Urinary bladder (tissue), 4 donors: ENCODE measurements around the gene TATDN2. TPM values are rescaled to one million over a fixed set of nuclear protein-coding genes. Genes with fewer than 3 reads are reported as not detected.
"Not testable (repeated sequence)": the region's sequence is repeated elsewhere in the genome, so short reads cannot be mapped to it uniquely, and the experiment has no call there.

Experiments
- DNase-seq: peaks from one replicate; pipeline ENCODE4 v3.0.0-alpha.2; 2015; ENCODE audit errors: extremely low spot score
- H3K27ac ChIP-seq: one replicate; pipeline ENCODE4 v1.5.1; 2013; ENCODE audit warnings: low read depth, mild to moderate bottlenecking, moderate library complexity
- H3K36me3 ChIP-seq: one replicate; pipeline ENCODE4 v1.6.1; 2013; ENCODE audit warnings: mild to moderate bottlenecking, moderate library complexity; ENCODE audit not compliant: insufficient read depth
- H3K4me1 ChIP-seq: one replicate; pipeline ENCODE4 v1.6.1; 2013; ENCODE audit warnings: mild to moderate bottlenecking, moderate library complexity; ENCODE audit not compliant: insufficient read depth
- H3K4me3 ChIP-seq: one replicate; pipeline ENCODE4 v1.5.1; 2013; ENCODE audit warnings: low read depth, low read length
- WGBS: extraction: QIAGEN DNeasy Blood & Tissue Kit; methylation state at CpG from one replicate; pipeline ENCODE4 v1.1.7; 2013; 5-methylcytosine and 5-hydroxymethylcytosine counted together
- polyA plus RNA-seq: library from polyadenylated mRNA; stranded (reverse); fragments of 200-250 nt; gene quantifications from one replicate; pipeline ENCODE4 v1.2.3, GENCODE V29; 2013
- total RNA-seq: library from RNA; depleted of rRNA; stranded (reverse); fragments of >200 nt; gene quantifications from one replicate; pipeline ENCODE4 v1.2.3, GENCODE V29; 2014
- donor health status: healthy with polysubstance abuse.
- donor health status: healthy.

The TATDN2 gene
- total and polyA plus RNA-seq, 2 donors, result 11.3 to 21.7 TPM

GRCh38 chr3:10285272-10286132 is 37.2 kb downstream of the TATDN2 start:
- H3K27ac ChIP-seq, result no peak overlapping the region
- no peak for DNase-seq
- H3K4me1 ChIP-seq, result no peaks in the 10 kb centered on the region
- H3K36me3 ChIP-seq, result no peaks in the 10 kb centered on the region
- 82% methylated on average over 12 of the region's 12 CpGs for WGBS
- H3K4me3 ChIP-seq, result no peak overlapping the region

- Histone ChIP-seq H3K4me1 (no peaks in the 10 kb centered on the region), H3K27ac (no peak overlapping the region), H3K36me3 (no peaks in the 10 kb centered on the region), H3K4me3 (no peak overlapping the region)
- WGBS, result 89% methylated on average over 5 of the region's 5 CpGs
- no peak for DNase-seq
Measured at GRCh38 chr3:10286133-10286524, 37.9 kb downstream of the TATDN2 start.

GRCh38 chr3:10286596-10287295 is 38.5 kb downstream of the TATDN2 start:
- H3K4me3 ChIP-seq, result no peak overlapping the region
- DNase-seq, result no peak
- H3K4me1 ChIP-seq, result no peaks in the 10 kb centered on the region
- 68% methylated on average over 2 of the region's 2 CpGs for WGBS
- no peaks in the 10 kb centered on the region for H3K36me3 ChIP-seq
- H3K27ac ChIP-seq, result no peak overlapping the region

GRCh38 chr3:10287936-10288574 is 39.8 kb downstream of the TATDN2 start:
- H3K36me3 ChIP-seq, result no peaks in the 10 kb centered on the region

GRCh38 chr3:10288575-10288960 is 40.3 kb downstream of the TATDN2 start:
- Histone ChIP-seq H3K27ac (no peak overlapping the region), H3K36me3 (no peaks in the 10 kb centered on the region), H3K4me1 (no peaks in the 10 kb centered on the region), H3K4me3 (no peak overlapping the region)
- no peak for DNase-seq
- WGBS, result 96% methylated on average over 11 of the region's 11 CpGs

More at GRCh38 chr3:10287936-10288574, 39.8 kb downstream of the TATDN2 start:
- Histone ChIP-seq H3K27ac (no peak overlapping the region), H3K4me1 (no peaks in the 10 kb centered on the region), H3K4me3 (no peak overlapping the region)
- DNase-seq, result no peak
- 92% methylated on average over 12 of the region's 12 CpGs for WGBS

- Histone ChIP-seq H3K36me3 (no peaks in the 10 kb centered on the region), H3K27ac (no peak overlapping the region), H3K4me3 (no peak overlapping the region), H3K4me1 (no peaks in the 10 kb centered on the region)
- 87% methylated on average over 9 of the region's 9 CpGs for WGBS
- no peak for DNase-seq
Measured at GRCh38 chr3:10289077-10289476, 40.8 kb downstream of the TATDN2 start.

GRCh38 chr3:10289787-10290355 is 41.6 kb downstream of the TATDN2 start:
- no peaks in the 10 kb centered on the region for H3K36me3 ChIP-seq
- WGBS, result 84% methylated on average over 9 of the region's 9 CpGs
- H3K4me1 ChIP-seq, result no peaks in the 10 kb centered on the region
- no peak for DNase-seq
- H3K4me3 ChIP-seq, result no peak overlapping the region
- no peak overlapping the region for H3K27ac ChIP-seq

GRCh38 chr3:10290481-10291176 is 42.4 kb downstream of the TATDN2 start:
- Histone ChIP-seq H3K4me1 (no peaks in the 10 kb centered on the region), H3K27ac (no peak overlapping the region), H3K4me3 (no peak overlapping the region), H3K36me3 (no peaks in the 10 kb centered on the region)
- no peak for DNase-seq
- WGBS, result 60% methylated on average over 18 of the region's 18 CpGs

- 94% methylated on average over 6 of the region's 6 CpGs for WGBS
- no peak overlapping the region for H3K4me3 ChIP-seq
- H3K4me1 ChIP-seq, result no peaks in the 10 kb centered on the region
- H3K36me3 ChIP-seq, result peaks cover 2% of the 10 kb centered on the region
- no peak for DNase-seq
- no peak overlapping the region for H3K27ac ChIP-seq
Measured at GRCh38 chr3:10291641-10292040, 43.4 kb downstream of the TATDN2 start.

GRCh38 chr3:10292505-10293419 is 44.5 kb downstream of the TATDN2 start, which contains the start of gene GHRL:
TSS of gene GHRL (minus strand) at chr3:10292947. CDS start at chr3:10290180, 2,767 bp downstream.
- H3K4me3 ChIP-seq, result no peak within 1 kb of the TSS

GRCh38 chr3:10294030-10294586 is 45.8 kb downstream of the TATDN2 start:
- no peak overlapping the region for H3K27ac ChIP-seq
- 89% methylated on average over 12 of the region's 12 CpGs for WGBS
- no peak for DNase-seq
- peaks cover 3% of the 10 kb centered on the region for H3K36me3 ChIP-seq
- no peak overlapping the region for H3K4me3 ChIP-seq
- H3K4me1 ChIP-seq, result no peaks in the 10 kb centered on the region

More at GRCh38 chr3:10292505-10293419, 44.5 kb downstream of the TATDN2 start, which contains the start of gene GHRL:
- no peak for DNase-seq
- Histone ChIP-seq H3K27ac (no peak within 1 kb of the TSS), H3K36me3 (peaks cover 3% of the 10 kb centered on the region), H3K4me1 (no peaks in the 10 kb centered on the region)
- WGBS, result 64% methylated on average over 12 of the region's 12 CpGs

GRCh38 chr3:10298064-10298463 is 49.8 kb downstream of the TATDN2 start:
- H3K4me3 ChIP-seq, H3K4me1 ChIP-seq, DNase-seq, H3K27ac ChIP-seq, H3K36me3 ChIP-seq: not testable (repeated sequence)
- WGBS, result no CpG with 5 or more reads among the region's 1 CpG
